GM19455 (cell line): Measurements from ENCODE around the gene CAMTA1.

Experiments used
- ATAC-seq: cut with Tn5 transposase; IDR thresholded peaks from one replicate; pipeline ENCODE4 v1.9.1; 2021; ENCODE audit not compliant: unreplicated experiment

CAMTA1 gene

GRCh38 chr1:7716506-7716905, 931.3 kb downstream of the CAMTA1 start:
- no peak for ATAC-seq

- ATAC-seq = no peak
Observed at GRCh38 chr1:7717748-7718368, 932.6 kb downstream of the CAMTA1 start.

- ATAC-seq = no peak
Observed at GRCh38 chr1:7719468-7720094, 934.3 kb downstream of the CAMTA1 start.

GRCh38 chr1:7721940-7722669, 936.9 kb downstream of the CAMTA1 start:
- no peak for ATAC-seq

- ATAC-seq = no peak
Observed at GRCh38 chr1:7722670-7723012, 937.4 kb downstream of the CAMTA1 start.

- no peak for ATAC-seq
Observed at GRCh38 chr1:7726623-7727022, 941.4 kb downstream of the CAMTA1 start.

GRCh38 chr1:7727809-7728471, 942.7 kb downstream of the CAMTA1 start:
- ATAC-seq = no peak

GRCh38 chr1:7729761-7730160, 944.5 kb downstream of the CAMTA1 start:
- no peak for ATAC-seq

- no peak for ATAC-seq
Observed at GRCh38 chr1:7732331-7732730, 947.1 kb downstream of the CAMTA1 start.

- no peak for ATAC-seq
Observed at GRCh38 chr1:7733276-7733675, 948.0 kb downstream of the CAMTA1 start.

- ATAC-seq = no peak
Observed at GRCh38 chr1:7738044-7738443, 952.8 kb downstream of the CAMTA1 start.

- no peak for ATAC-seq
Observed at GRCh38 chr1:7743346-7743745, 958.1 kb downstream of the CAMTA1 start.

- ATAC-seq = no peak
Observed at GRCh38 chr1:7744882-7745281, 959.6 kb downstream of the CAMTA1 start.

GRCh38 chr1:7745783-7746182, 960.5 kb downstream of the CAMTA1 start:
- ATAC-seq = no peak

GRCh38 chr1:7747605-7748004, 962.4 kb downstream of the CAMTA1 start:
- ATAC-seq = no peak

GRCh38 chr1:7749126-7749525, 963.9 kb downstream of the CAMTA1 start:
- ATAC-seq = no peak

GRCh38 chr1:7751174-7751573, 965.9 kb downstream of the CAMTA1 start:
- no peak for ATAC-seq

GRCh38 chr1:7752512-7753417, 967.5 kb downstream of the CAMTA1 start:
- ATAC-seq = no peak

- no peak for ATAC-seq
Observed at GRCh38 chr1:7753641-7754040, 968.4 kb downstream of the CAMTA1 start.

- ATAC-seq = no peak
Observed at GRCh38 chr1:7754234-7754633, 969.0 kb downstream of the CAMTA1 start.

- ATAC-seq = no peak
Observed at GRCh38 chr1:7755448-7755847, 970.2 kb downstream of the CAMTA1 start.
